Endothelial cell of hepatic sinusoid (primary cell): ENCODE results near the gene KIF21A.

Experiments used
- in situ Hi-C: cut with HindIII; loops from 2 replicates; pipeline ENCODE4 v1.10.0; 2017; ENCODE audit warnings: low sequenced_read_pairs

The KIF21A gene

DNA sequence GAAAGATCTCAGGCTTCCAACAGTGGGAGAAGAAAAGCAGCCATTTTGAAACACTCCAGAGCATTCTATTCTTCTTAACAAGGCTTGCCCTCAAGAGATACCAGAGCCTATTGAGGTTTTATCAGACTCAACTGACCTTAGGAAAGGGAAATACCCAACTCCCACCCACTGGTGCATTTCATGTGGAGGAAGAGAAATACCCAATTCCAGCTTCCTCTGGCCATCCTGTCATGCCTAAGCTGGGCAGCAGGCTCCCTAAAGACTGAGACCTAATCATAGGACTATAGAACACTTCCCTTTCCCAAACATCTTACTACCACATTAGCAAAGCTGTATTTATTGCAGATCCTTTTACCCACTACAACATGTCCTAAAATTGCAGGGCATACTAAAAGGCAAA is 164.5 kb downstream of the KIF21A start:
- in situ Hi-C loops: no loop called here

DNA sequence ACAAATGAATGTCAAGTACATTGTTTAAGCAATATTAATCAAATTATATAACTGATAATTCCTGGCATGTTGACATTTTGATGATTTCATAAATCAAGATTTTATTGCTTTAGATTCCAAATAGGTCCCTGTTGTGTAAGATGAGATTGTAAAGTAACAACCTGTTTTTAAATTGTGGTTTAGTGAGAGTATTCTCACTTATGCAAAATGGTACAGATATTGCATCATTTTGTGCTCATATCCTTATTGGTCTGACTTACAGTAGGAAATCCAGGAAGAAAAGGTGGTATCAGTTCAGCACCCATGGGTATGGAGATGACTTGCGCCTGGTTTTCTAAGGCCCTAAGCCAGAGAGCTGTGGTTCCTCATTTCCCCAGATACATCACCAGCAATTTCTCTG is 165.5 kb downstream of the KIF21A start:
- in situ Hi-C loops: no loop called here

DNA sequence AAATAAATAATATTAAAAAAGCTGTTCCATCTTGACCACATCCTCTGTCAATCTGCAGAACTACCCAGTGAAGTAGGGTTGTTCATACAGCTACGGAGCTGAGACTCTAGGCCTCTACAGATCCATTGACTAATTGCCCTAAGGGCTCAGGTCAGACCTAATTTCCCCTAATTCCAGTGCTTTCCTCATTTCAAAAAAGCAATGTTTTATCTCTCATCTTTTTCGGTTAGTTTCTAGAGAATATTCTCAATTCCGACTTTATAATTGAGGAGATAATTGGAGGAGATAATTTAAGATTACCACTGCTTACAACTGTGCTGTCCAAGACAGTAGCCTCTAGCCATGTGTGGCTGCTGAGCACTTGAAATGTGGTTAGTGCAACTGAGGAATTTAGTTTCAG is 167.1 kb downstream of the KIF21A start:
- in situ Hi-C loops: no loop called here

DNA sequence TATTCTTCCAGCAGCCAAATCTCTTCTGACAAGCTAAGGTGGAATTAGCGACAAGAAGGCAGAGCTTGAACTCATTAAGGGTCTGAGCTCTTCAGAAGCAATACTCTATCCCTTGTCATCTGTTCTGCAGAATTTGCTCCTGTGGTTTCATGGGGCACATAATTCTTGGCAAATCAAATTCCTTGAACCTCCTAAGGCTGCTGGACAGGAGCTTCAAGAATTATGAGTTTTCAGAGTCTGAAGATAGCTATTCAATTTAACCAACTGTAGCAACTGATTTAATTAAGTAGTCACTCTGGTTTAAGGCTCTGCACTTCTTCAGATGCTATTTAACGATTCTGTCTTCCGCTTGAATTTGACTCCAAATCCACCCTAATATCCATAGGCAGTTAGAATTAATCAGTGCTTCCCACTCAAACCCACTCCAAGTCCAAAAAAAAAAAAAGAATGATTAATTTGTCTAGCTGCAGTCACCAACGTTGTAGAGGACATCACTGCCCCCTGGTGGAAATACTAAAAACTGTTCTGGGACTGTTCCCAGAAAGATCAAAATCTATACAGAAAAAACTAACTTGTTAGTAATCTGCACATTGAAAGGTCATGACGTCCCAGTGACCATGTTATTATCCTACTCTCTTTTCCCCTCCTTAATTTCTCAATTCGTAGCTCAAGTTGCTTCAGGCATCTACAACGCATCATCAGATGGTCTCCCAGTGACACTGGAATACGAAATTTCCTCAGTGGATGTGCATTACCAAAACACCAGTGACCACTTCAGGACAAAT is 169.9 kb downstream of the KIF21A start:
- in situ Hi-C loops: no loop called here

DNA sequence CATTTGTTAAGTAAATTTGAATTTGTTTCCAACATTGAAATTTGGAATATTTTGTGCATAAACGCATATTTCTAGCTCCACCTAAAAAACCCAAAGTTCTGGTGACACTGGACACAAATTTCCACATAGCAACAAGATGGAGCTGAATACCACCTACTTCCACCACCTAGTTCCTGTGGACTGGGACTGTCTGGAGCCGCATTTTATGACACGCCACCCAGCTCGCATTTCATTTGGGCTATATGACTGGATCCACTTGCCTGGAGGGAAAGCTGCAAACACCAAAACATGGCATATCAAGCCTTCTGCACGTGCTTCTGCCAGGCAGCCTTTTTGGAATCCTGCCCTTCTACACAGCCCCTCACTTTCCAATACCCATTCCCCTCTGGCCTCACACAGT is 173.4 kb downstream of the KIF21A start:
- in situ Hi-C loops: no loop called here

DNA sequence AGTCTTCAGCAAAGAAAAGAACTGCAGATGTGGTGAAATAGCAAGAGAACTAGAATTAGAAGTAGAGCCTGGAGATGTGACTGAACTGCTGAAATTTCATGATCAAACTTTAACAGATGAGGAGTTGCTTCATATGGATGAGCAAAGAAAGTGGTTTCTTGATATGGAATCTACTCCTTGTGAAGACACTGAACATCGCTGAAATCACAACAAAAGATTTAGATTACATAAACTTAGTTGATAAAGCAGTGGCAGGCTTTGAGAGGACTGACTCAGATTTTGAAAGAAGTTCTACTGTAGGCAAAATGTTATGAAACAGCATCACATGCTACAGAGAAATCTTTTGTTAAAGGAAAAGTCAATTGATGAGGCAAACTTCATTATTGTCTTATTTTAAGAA is 175.0 kb downstream of the KIF21A start:
- in situ Hi-C loops: no loop called here

DNA sequence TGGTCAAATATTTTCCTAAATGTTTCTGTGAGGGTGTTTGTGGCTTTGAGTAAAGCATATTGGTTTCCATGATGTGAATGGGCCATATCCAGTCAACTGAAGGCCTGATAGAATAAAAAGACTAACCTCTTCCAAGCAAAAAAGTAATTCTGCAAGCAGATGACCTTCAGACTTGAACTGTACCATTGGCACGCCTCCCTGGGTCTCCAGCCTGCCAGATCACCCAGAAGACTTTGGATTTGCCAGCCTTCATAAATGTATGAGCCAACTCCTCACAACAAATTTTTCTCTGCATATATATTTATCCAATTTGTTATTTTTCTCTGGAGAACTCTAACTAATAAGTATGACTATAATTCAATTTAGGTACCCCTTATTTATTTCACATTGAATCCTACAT is 190.3 kb downstream of the KIF21A start:
- in situ Hi-C loops: no loop called here
